ENCODE data around the gene EPB42.

Gene EPB42

DNA sequence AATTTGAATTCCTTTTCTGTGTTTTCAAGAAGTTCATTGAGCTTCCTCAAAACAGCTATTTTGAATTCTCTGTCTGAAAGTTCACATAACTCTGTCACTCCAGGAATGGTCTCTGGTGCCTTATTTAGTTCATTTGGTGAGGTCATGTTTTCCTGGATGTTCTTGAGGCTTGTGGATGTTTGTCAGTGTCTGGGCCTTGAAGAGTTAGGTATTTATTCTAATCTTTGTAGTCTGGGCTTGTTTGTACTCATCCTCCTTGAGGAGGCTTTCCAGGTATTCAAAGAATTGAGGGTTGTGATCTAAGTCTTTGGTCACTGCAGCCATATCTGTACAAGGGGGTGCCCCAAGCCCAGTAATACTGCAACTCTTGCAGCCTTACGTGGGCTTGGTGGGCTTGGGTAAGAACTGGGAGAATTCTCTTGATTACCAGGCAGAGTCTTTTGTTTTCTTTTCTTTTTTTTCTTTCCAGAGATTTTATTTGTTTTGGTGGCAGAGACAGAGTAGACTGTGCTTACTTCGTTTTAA lies 55.0 kb downstream of the EPB42 start:
- TF ChIP-seq, protein P1, sequence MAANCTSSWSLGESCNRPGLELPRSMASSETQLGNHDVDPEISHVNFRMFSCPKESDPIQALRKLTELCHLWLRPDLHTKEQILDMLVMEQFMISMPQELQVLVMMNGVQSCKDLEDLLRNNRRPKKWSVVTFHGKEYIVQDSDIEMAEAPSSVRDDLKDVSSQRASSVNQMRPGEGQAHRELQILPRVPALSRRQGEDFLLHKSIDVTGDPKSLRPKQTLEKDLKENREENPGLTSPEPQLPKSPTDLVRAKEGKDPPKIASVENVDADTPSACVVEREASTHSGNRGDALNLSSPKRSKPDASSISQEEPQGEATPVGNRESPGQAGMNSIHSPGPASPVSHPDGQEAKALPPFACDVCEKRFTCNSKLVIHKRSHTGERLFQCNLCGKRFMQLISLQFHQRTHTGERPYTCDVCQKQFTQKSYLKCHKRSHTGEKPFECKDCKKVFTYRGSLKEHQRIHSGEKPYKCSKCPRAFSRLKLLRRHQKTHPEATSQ (tag by site-specific recombination; IDR thresholded peaks at IDR 0.05) = no peak
- TF ChIP-seq ZNF146 (tag by site-specific recombination; IDR thresholded peaks at IDR 0.05) = no peak
- no peak for TF ChIP-seq ZNF140 (tag by site-specific recombination; IDR thresholded peaks at IDR 0.05)
- no peak for TF ChIP-seq ZNF239 (tag by site-specific recombination; IDR thresholded peaks at IDR 0.05)
- no peak for TF ChIP-seq ZNF529 (tag by site-specific recombination; IDR thresholded peaks at IDR 0.05; ENCODE audit: insufficient replicate concordance)
- TF ChIP-seq REPIN1 (tag by site-specific recombination; IDR thresholded peaks at IDR 0.05; ENCODE audit: low read depth) = no peak
- no peak for TF ChIP-seq ZNF747 (tag by site-specific recombination; IDR thresholded peaks at IDR 0.05)
- TF ChIP-seq ZNF610 (tag by site-specific recombination; IDR thresholded peaks at IDR 0.05; ENCODE audit: borderline replicate concordance) = no peak
- TF ChIP-seq ZFP37 (tag by site-specific recombination; IDR thresholded peaks at IDR 0.05) = no peak
- TF ChIP-seq, protein P2, sequence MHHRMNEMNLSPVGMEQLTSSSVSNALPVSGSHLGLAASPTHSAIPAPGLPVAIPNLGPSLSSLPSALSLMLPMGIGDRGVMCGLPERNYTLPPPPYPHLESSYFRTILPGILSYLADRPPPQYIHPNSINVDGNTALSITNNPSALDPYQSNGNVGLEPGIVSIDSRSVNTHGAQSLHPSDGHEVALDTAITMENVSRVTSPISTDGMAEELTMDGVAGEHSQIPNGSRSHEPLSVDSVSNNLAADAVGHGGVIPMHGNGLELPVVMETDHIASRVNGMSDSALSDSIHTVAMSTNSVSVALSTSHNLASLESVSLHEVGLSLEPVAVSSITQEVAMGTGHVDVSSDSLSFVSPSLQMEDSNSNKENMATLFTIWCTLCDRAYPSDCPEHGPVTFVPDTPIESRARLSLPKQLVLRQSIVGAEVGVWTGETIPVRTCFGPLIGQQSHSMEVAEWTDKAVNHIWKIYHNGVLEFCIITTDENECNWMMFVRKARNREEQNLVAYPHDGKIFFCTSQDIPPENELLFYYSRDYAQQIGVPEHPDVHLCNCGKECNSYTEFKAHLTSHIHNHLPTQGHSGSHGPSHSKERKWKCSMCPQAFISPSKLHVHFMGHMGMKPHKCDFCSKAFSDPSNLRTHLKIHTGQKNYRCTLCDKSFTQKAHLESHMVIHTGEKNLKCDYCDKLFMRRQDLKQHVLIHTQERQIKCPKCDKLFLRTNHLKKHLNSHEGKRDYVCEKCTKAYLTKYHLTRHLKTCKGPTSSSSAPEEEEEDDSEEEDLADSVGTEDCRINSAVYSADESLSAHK (tag by site-specific recombination; IDR thresholded peaks at IDR 0.05) = no peak
- TF ChIP-seq, protein P3, sequence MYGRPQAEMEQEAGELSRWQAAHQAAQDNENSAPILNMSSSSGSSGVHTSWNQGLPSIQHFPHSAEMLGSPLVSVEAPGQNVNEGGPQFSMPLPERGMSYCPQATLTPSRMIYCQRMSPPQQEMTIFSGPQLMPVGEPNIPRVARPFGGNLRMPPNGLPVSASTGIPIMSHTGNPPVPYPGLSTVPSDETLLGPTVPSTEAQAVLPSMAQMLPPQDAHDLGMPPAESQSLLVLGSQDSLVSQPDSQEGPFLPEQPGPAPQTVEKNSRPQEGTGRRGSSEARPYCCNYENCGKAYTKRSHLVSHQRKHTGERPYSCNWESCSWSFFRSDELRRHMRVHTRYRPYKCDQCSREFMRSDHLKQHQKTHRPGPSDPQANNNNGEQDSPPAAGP (tag by site-specific recombination; IDR thresholded peaks at IDR 0.05) = no peak
- TF ChIP-seq ZNF514 (tag by site-specific recombination; IDR thresholded peaks at IDR 0.05) = no peak
- no peak for TF ChIP-seq WT1 (tag by site-specific recombination; IDR thresholded peaks at IDR 0.05)
- TF ChIP-seq MYNN (tag by site-specific recombination; IDR thresholded peaks at IDR 0.05; ENCODE audit: borderline replicate concordance) = no peak
- TF ChIP-seq ZBTB8A (tag by site-specific recombination; IDR thresholded peaks at IDR 0.05) = no peak
- TF ChIP-seq, protein P4, sequence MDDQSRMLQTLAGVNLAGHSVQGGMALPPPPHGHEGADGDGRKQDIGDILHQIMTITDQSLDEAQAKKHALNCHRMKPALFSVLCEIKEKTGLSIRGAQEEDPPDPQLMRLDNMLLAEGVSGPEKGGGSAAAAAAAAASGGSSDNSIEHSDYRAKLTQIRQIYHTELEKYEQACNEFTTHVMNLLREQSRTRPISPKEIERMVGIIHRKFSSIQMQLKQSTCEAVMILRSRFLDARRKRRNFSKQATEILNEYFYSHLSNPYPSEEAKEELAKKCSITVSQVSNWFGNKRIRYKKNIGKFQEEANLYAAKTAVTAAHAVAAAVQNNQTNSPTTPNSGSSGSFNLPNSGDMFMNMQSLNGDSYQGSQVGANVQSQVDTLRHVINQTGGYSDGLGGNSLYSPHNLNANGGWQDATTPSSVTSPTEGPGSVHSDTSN (CRISPR knock-in tag; IDR thresholded peaks at IDR 0.05) = no peak
- TF ChIP-seq ZNF433 (tag by site-specific recombination; IDR thresholded peaks at IDR 0.05; ENCODE audit: low read depth) = no peak
- Histone ChIP-seq H3K36me3 (ENCODE audit: control insufficient read depth in 2 of 2, insufficient read depth in 1 of 2, low read length in 2 of 2) (peaks cover 0 to 11% of the 10 kb centered on the region in 2 experiments; a peak in 2 of 3 replicates), H3K9me3 (ENCODE audit: control insufficient read depth, insufficient read depth, low read depth, low read length) (no peaks in the 10 kb centered on the region), H3K27ac (ENCODE audit: extremely low read depth, low read depth, low read length) (no peak overlapping the region), H3K4me1 (ENCODE audit: control insufficient read depth, insufficient read depth, low read length) (no peaks in the 10 kb centered on the region; the same call in 1 of the 2 replicates), H3K4me3 (ENCODE audit: low read depth, low read length) (no peak overlapping the region)
- ChIA-PET CTCF (no interaction called here), POLR2A (no interaction called here)

DNA sequence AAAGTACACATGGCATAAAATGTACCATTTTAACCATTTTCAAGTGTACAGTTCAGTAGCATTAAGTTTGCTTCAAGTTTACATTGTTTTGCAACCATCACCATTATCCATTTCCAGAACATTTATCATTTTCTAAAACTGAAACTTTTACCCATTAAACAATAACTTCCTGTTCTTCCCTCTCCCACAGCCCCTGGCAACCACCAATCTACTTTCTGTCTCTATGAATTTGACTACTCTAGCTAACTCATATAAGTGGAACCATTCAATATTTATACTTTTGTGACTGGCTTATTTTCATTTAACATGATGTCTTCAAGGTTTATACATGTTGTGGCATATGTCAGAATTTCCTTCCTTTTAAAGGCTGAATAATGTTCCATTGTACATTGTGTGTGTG lies 67.5 kb downstream of the EPB42 start:
- Histone ChIP-seq H3K9me3 (ENCODE audit: control insufficient read depth, insufficient read depth, low read depth, low read length) (no peaks in the 10 kb centered on the region), H3K4me3 (ENCODE audit: low read depth, low read length) (no peak overlapping the region), H3K4me1 (ENCODE audit: control insufficient read depth, insufficient read depth, low read length) (no peaks in the 10 kb centered on the region), H3K36me3 (ENCODE audit: control insufficient read depth in 2 of 2, insufficient read depth in 1 of 2, low read length in 2 of 2) (peaks cover 29 to 59% of the 10 kb centered on the region in 2 experiments), H3K27ac (ENCODE audit: extremely low read depth, low read depth, low read length) (no peak overlapping the region)
- POLR2A ChIA-PET = no interaction called here
- CTCF ChIA-PET = no interaction called here
- TF ChIP-seq ZNF654 (tag by site-specific recombination; IDR thresholded peaks at IDR 0.05; ENCODE audit: low read depth) (no peak), ZNF514 (tag by site-specific recombination; IDR thresholded peaks at IDR 0.05) (no peak), ZNF501 (tag by site-specific recombination; IDR thresholded peaks at IDR 0.05) (no peak), ZFHX2 (tag by site-specific recombination; conservative IDR thresholded peaks at IDR 0.05) (no peak)
- TF ChIP-seq, protein P5, sequence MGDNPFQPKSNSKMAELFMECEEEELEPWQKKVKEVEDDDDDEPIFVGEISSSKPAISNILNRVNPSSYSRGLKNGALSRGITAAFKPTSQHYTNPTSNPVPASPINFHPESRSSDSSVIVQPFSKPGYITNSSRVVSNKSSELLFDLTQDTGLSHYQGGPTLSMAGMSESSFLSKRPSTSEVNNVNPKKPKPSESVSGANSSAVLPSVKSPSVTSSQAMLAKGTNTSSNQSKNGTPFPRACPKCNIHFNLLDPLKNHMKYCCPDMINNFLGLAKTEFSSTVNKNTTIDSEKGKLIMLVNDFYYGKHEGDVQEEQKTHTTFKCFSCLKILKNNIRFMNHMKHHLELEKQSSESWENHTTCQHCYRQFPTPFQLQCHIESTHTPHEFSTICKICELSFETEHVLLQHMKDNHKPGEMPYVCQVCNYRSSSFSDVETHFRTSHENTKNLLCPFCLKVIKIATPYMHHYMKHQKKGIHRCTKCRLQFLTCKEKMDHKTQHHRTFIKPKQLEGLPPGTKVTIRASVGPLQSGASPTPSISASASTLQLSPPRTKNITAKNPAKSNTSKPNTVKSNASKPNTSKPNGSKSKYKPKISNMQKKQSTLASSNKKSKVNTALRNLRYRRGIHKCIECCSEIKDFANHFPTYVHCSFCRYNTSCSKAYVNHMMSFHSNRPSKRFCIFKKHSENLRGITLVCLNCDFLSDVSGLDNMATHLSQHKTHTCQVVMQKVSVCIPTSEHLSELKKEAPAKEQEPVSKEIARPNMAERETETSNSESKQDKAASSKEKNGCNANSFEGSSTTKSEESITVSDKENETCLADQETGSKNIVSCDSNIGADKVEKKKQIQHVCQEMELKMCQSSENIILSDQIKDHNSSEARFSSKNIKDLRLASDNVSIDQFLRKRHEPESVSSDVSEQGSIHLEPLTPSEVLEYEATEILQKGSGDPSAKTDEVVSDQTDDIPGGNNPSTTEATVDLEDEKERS (tag by site-specific recombination; IDR thresholded peaks at IDR 0.05) = no peak
- TF ChIP-seq, protein P6, sequence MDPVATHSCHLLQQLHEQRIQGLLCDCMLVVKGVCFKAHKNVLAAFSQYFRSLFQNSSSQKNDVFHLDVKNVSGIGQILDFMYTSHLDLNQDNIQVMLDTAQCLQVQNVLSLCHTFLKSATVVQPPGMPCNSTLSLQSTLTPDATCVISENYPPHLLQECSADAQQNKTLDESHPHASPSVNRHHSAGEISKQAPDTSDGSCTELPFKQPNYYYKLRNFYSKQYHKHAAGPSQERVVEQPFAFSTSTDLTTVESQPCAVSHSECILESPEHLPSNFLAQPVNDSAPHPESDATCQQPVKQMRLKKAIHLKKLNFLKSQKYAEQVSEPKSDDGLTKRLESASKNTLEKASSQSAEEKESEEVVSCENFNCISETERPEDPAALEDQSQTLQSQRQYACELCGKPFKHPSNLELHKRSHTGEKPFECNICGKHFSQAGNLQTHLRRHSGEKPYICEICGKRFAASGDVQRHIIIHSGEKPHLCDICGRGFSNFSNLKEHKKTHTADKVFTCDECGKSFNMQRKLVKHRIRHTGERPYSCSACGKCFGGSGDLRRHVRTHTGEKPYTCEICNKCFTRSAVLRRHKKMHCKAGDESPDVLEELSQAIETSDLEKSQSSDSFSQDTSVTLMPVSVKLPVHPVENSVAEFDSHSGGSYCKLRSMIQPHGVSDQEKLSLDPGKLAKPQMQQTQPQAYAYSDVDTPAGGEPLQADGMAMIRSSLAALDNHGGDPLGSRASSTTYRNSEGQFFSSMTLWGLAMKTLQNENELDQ (tag by site-specific recombination; IDR thresholded peaks at IDR 0.05; ENCODE audit: low read depth) = no peak
- TF ChIP-seq, protein P3 (tag by site-specific recombination; IDR thresholded peaks at IDR 0.05) = no peak
